Thyroid gland (tissue), 4 donors: ENCODE data around the gene SCARB1. TPM values are rescaled to one million over a fixed set of nuclear protein-coding genes. Genes with fewer than 3 reads are reported as not detected.

ENCODE experiments used
- DNase-seq, 2 donors: peaks; one replicate each; pipeline ENCODE4 v3.0.0-alpha.2; 2019
- H3K27ac ChIP-seq, 3 donors: fragments of 200-600 bp; sonication (generic); 1 replicate in 2 of 3; 2 replicates in 1 of 3; pipeline ENCODE4 v1.5.1; 2016 to 2019; ENCODE audit warnings: mild to moderate bottlenecking in 1 of 3, moderate library complexity in 1 of 3
- H3K27me3 ChIP-seq: fragments of 200-600 bp; sonication (generic); one replicate; pipeline ENCODE4 v1.5.1; 2019
- H3K36me3 ChIP-seq, 2 donors: fragments of 200-600 bp; sonication (generic); one replicate each; pipeline ENCODE4 v1.5.1; 2016 to 2019
- H3K4me1 ChIP-seq, 2 donors: fragments of 200-600 bp; sonication (generic); one replicate each; pipeline ENCODE4 v1.5.1; 2017 to 2019
- H3K4me3 ChIP-seq, 3 donors: fragments of 200-600 bp; sonication (generic); replicated peaks in 1 of 3; 1 replicate in 2 of 3; 2 replicates in 1 of 3; pipeline ENCODE4 v1.5.1; 2016; ENCODE audit warnings: mild to moderate bottlenecking in 1 of 3
- H3K9me3 ChIP-seq: fragments of 200-600 bp; sonication (generic); one replicate; pipeline ENCODE4 v1.5.1; 2017
- POLR2A ChIP-seq, 2 donors: fragments of 450-650 bp; IDR thresholded peaks; one replicate each; pipeline ENCODE4 v1.6.1; 2017; ENCODE audit warnings: antibody characterized with exemption in 2 of 2, mild to moderate bottlenecking in 2 of 2, moderate library complexity in 1 of 2
- WGBS, 2 donors: methylation state at CpG; one replicate each; pipeline ENCODE4 v1.1.5; 2017; 5-methylcytosine and 5-hydroxymethylcytosine counted together
- intact Hi-C: fragments of 100-400 bp; cut with DNase I; formaldehyde crosslinking; loops from one replicate; pipeline ENCODE4 v1.15.1; 2023
- total RNA-seq, 4 donors: library from RNA; depleted of rRNA; stranded (reverse); fragments of >200 nt; gene quantifications; one replicate each; pipeline ENCODE4 v1.2.3, GENCODE V29; 2016
- TF ChIP-seq, protein P1 (sequence below), 6 experiments: fragments of 200-600 bp in 3 of 6; fragments of 450-650 bp in 3 of 6; sonication (generic) in 3 of 6; IDR thresholded peaks; one replicate each; pipeline ENCODE4 v1.5.1; 2016 to 2019; ENCODE audit warnings: antibody characterized with exemption in 6 of 6, mild to moderate bottlenecking in 2 of 6, inconsistent platforms in 1 of 6, moderate library complexity in 1 of 6

SCARB1 gene
- total RNA-seq, 4 donors from 2014 or later, result 10.9 to 16.0 (median 15.4) TPM

DNA sequence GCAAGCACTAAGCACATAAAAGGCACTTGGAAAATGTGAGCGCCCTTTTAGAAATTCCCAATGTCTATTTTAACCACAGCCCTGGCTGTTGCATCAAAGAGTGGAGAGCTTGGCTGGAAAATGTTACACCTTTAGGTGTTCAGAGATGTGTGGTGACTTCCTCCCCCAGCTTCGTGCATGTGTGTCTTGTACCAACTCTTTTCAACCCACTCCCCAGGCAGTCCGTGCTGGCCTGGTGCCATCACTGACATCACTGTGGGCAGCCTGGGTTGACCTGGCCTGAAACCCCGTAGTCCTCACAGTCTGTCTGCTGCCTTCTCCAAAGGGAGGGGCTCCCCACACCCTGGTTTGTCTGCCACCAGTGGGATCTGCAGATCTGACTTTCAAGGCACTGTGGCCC, 101.8 kb downstream of the SCARB1 start:
- intact Hi-C loops, result loop anchor here (10.0 kb wide), 2 partner anchors 277 to 407 kb away; no protein-coding TSS in a partner anchor

DNA sequence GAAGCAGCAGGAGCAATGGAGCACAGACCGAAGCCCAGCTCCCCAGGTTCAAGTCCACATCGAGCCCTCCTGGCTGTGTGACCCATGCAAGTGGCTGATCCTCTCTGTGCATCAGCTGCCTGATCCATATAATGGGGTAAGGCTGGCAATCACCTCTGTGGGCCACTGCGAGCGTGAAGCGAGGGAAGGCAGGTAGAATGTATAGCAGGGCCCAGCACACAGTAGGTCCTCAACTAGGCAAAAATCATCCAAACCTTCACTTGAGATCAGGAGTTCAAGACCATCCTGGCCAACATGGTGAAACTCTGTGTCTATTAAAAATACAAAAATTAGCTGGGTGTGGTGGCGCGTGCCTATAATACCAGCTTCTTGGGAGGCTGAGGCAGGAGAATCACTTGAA, 102.6 kb downstream of the SCARB1 start:
- H3K36me3 ChIP-seq, result no peaks in the 10 kb centered on the region
- DNase-seq, result no peak
- no peaks in the 10 kb centered on the region for H3K27me3 ChIP-seq
- no peak overlapping the region for H3K27ac ChIP-seq
- no peak overlapping the region for H3K4me3 ChIP-seq
- intact Hi-C loops, result loop anchor here (10.0 kb wide), 2 partner anchors 276 to 406 kb away; no protein-coding TSS in a partner anchor
- 94 to 99% methylated on average over 5 to 7 of the region's 7 CpGs for WGBS, 2 donors
- no peak for TF ChIP-seq POLR2A (IDR thresholded peaks at IDR 0.05)
- TF ChIP-seq, protein P1, sequence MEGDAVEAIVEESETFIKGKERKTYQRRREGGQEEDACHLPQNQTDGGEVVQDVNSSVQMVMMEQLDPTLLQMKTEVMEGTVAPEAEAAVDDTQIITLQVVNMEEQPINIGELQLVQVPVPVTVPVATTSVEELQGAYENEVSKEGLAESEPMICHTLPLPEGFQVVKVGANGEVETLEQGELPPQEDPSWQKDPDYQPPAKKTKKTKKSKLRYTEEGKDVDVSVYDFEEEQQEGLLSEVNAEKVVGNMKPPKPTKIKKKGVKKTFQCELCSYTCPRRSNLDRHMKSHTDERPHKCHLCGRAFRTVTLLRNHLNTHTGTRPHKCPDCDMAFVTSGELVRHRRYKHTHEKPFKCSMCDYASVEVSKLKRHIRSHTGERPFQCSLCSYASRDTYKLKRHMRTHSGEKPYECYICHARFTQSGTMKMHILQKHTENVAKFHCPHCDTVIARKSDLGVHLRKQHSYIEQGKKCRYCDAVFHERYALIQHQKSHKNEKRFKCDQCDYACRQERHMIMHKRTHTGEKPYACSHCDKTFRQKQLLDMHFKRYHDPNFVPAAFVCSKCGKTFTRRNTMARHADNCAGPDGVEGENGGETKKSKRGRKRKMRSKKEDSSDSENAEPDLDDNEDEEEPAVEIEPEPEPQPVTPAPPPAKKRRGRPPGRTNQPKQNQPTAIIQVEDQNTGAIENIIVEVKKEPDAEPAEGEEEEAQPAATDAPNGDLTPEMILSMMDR (IDR thresholded peaks at IDR 0.05), result no peak
- H3K9me3 ChIP-seq, result no peaks in the 10 kb centered on the region
- H3K4me1 ChIP-seq, result peaks cover 0 to 13% of the 10 kb centered on the region in 2 donors

More for the DNA sequence above, 101.8 kb downstream of the SCARB1 start:
- Histone ChIP-seq H3K27me3 (no peaks in the 10 kb centered on the region), H3K4me3 (no peak overlapping the region), H3K4me1 (peaks cover 2 to 19% of the 10 kb centered on the region in 2 donors), H3K9me3 (no peaks in the 10 kb centered on the region), H3K36me3 (no peaks in the 10 kb centered on the region), H3K27ac (no peak overlapping the region)
- WGBS, 2 donors, result 66 to 81% methylated on average over 4 of the region's 4 CpGs
- TF ChIP-seq POLR2A (IDR thresholded peaks at IDR 0.05), result no peak
- TF ChIP-seq, protein P1 (IDR thresholded peaks at IDR 0.05), result no peak
- no peak for DNase-seq

DNA sequence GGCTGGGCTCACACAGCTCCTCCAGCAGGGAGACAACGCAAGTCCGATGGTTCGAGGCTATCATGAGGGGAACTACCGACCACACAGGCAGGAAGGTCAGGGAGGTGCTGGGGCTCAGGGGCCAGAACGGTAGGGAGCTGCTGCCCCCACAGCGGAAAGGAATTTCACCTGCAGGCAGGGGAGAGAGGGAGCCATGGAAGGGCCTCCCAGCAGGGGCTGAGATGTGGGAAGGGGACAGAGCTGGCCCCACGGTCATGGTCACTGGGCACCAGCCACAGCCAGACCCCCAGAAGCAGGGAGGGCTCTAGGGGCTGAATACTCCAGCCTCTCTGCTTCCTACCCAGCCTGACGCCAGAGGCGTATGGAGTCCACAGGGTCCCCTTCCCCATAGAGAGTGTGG, 103.1 kb downstream of the SCARB1 start:
- DNase-seq, result no peak
- Histone ChIP-seq H3K36me3 (no peaks in the 10 kb centered on the region), H3K27ac (no peak overlapping the region), H3K4me1 (peaks cover 3 to 13% of the 10 kb centered on the region in 2 donors), H3K9me3 (no peaks in the 10 kb centered on the region), H3K27me3 (no peaks in the 10 kb centered on the region), H3K4me3 (no peak overlapping the region)
- TF ChIP-seq, protein P1 (IDR thresholded peaks at IDR 0.05), result no peak
- TF ChIP-seq POLR2A (IDR thresholded peaks at IDR 0.05), result no peak
- WGBS, 2 donors, result 84 to 92% methylated on average over 8 to 9 of the region's 9 CpGs
- intact Hi-C loops, result loop anchor here (10.0 kb wide), 2 partner anchors 276 to 406 kb away; no protein-coding TSS in a partner anchor

DNA sequence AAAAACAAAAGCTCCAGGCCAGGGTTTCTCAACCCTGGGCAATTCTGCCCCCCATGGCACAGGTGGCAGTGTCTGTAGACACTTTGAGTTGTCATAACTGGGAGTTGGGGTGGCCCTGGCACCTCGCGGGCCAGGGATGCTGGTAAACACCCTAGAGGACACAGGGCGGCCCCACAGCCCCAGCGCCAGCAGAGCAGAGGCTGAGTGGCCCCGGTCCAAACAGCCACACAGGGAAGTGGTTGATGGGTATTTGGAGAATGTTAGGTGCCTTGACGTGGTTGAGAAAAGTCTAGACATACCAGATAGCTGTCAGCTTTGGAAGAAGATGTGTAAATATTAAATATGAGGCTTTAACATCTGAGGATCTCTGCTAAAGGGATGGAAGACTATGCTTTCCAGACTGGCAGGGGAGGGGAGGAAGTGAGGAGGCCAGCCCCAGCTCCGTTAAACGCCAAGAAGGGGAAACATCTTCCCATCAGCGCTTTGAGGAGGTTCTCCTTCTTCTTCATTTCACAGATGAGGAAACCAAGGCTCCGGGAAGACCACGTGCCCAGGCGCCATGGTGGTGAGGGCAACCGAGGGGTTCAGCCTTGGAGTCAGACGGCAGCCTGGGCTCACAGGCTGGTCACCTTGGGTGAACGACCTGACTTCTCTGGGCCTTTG, 103.7 kb downstream of the SCARB1 start:
- Histone ChIP-seq H3K27ac (no peak overlapping the region), H3K4me1 (peaks cover 7 to 13% of the 10 kb centered on the region in 2 donors), H3K4me3 (no peak overlapping the region), H3K27me3 (no peaks in the 10 kb centered on the region), H3K9me3 (no peaks in the 10 kb centered on the region), H3K36me3 (no peaks in the 10 kb centered on the region)
- DNase-seq, result peak in 1 of 2 donors; percentile 27
- TF ChIP-seq POLR2A (IDR thresholded peaks at IDR 0.05), result no peak
- TF ChIP-seq, protein P1 (IDR thresholded peaks at IDR 0.05), result no peak
- intact Hi-C loops, result loop anchor here (10.0 kb wide), 2 partner anchors 275 to 405 kb away; no protein-coding TSS in a partner anchor
- whole genome bisulfite sequencing, 2 donors, result 81 to 82% methylated on average over 10 to 15 of the region's 15 CpGs
